Measurements from ENCODE around the gene CERS6. TPM values are rescaled to one million over a fixed set of nuclear protein-coding genes. Genes with fewer than 3 reads are reported as not detected.

CERS6 gene
- total and polyA plus RNA-seq, 2 experiments from 2014 or later: 8.3 to 16.0 TPM

DNA sequence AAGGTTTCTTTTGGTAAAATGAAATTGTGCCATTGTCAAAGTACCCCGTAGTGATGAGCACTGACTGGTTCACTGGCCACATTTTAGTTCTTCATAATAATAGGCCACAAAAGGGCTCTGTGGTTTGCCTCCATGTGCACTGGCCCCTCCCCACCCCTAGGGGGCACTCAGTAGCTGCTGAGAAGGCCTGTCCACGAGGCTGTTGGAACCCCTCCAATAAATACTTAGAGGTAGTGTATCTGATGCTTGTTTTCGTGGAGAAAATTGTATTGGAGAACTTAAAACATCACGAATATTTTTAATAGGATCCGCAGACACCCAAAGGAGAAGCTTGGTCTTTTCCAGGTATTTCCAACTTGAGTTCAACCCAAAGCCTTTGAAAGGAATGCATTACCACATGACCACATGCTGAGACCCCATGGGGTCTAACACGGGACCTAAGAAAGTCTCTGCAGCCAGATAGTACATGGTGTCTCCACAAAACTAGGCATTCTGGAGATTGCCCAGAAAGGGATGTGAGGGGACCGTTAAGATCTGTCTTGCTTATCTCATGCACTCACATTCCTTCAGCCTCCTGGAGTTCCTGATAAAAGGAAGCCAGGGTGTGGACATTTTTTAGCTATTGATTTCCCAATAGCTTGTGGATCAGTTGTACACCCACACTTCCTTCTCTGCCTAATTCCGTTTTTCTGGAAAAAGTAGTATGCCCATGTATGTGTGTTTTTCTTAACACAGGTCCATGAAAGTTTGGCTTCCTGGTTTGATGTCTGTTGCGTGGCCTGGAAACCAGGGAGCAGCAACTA, 317.8 kb downstream of the CERS6 start:
- 58 to 59% methylated on average over 9 of the region's 9 CpGs for WGBS, 2 experiments (ENCODE audit: low coverage in 1 of 2, low lambda C conversion rate in 2 of 2, missing lambda C conversion rate in 2 of 2)
- Histone ChIP-seq H3K36me3 (ENCODE audit: low read depth) (no peaks in the 10 kb centered on the region), H3K9ac (no peak overlapping the region), H3K9me2 (ENCODE audit: insufficient read depth) (no peaks in the 10 kb centered on the region), H3K9me3 (ENCODE audit: low read depth) (no peaks in the 10 kb centered on the region), H3K27ac (no peak overlapping the region), H2AFZ (no peak overlapping the region), H3K79me2 (ENCODE audit: insufficient read depth) (no peaks in the 10 kb centered on the region), H4K20me1 (ENCODE audit: insufficient read depth) (no peaks in the 10 kb centered on the region), H3K4me3 (no peak overlapping the region), H3K4me1 (ENCODE audit: insufficient read depth) (no peaks in the 10 kb centered on the region), H3K4me2 (ENCODE audit: unreplicated experiment) (no peak overlapping the region), H3F3A (ENCODE audit: insufficient read depth) (no peaks in the 10 kb centered on the region), H3K27me3 (replicated peaks; ENCODE audit: insufficient read depth) (no peaks in the 10 kb centered on the region)
- no peak for TF ChIP-seq EZH2phosphoT487 (IDR thresholded peaks at IDR 0.05; ENCODE audit: insufficient read depth, low read depth)
- TF ChIP-seq EZH2 (IDR thresholded peaks at IDR 0.05; ENCODE audit: insufficient read depth, poor library complexity, severe bottlenecking): no peak
- in situ Hi-C loops (cut with MboI): loop anchor here (10.0 kb wide), 1 partner anchor 141 kb away; no protein-coding TSS in a partner anchor
- peak; percentile 82 for DNase-seq

DNA sequence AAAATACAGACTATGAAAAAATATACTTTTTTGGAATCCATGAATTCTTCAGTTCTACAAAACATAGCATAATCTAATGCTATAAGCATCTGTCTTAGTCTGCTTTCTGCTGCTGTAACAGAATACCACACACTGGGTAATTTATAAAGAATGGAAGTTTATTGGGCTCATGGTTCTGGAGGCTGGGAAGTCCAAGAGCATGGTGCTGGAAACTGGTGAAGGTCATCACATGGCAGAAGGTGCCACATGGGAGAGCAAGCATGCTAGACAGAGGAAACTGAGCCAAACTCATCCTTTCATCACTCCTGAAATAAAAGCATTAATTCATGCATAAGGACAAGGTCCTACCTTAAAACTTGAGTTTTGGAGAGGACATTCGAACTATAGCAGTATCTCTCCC, 319.8 kb downstream of the CERS6 start:
- Histone ChIP-seq H3K36me3 (ENCODE audit: low read depth) (no peaks in the 10 kb centered on the region), H4K20me1 (ENCODE audit: insufficient read depth) (no peaks in the 10 kb centered on the region), H3K4me2 (ENCODE audit: unreplicated experiment) (no peak overlapping the region), H3K4me1 (ENCODE audit: insufficient read depth) (no peaks in the 10 kb centered on the region), H3K79me2 (ENCODE audit: insufficient read depth) (no peaks in the 10 kb centered on the region), H2AFZ (no peak overlapping the region), H3K9ac (no peak overlapping the region), H3K27ac (no peak overlapping the region), H3F3A (ENCODE audit: insufficient read depth) (no peaks in the 10 kb centered on the region), H3K9me2 (ENCODE audit: insufficient read depth) (no peaks in the 10 kb centered on the region), H3K27me3 (replicated peaks; ENCODE audit: insufficient read depth) (no peaks in the 10 kb centered on the region), H3K4me3 (no peak overlapping the region), H3K9me3 (ENCODE audit: low read depth) (no peaks in the 10 kb centered on the region)
- TF ChIP-seq EZH2 (IDR thresholded peaks at IDR 0.05; ENCODE audit: insufficient read depth, poor library complexity, severe bottlenecking) (no peak), EZH2phosphoT487 (IDR thresholded peaks at IDR 0.05; ENCODE audit: insufficient read depth, low read depth) (no peak)
- WGBS, 2 experiments (ENCODE audit: low coverage in 1 of 2, low lambda C conversion rate in 2 of 2, missing lambda C conversion rate in 2 of 2): 0 to 5% methylated on average over 1 of the region's 1 CpG
- DNase-seq: no peak
- in situ Hi-C loops (cut with MboI): loop anchor here (10.0 kb wide), 1 partner anchor 139 kb away; no protein-coding TSS in a partner anchor

GRCh38 chr2:168780669-168781071, 324.6 kb downstream of the CERS6 start:
- H3K9ac ChIP-seq: no peak overlapping the region
- H3K36me3 ChIP-seq (ENCODE audit: low read depth): no peaks in the 10 kb centered on the region
- in situ Hi-C loops (cut with MboI): no loop called here
- 79 to 80% methylated on average over 1 of the region's 1 CpG for WGBS, 2 experiments (ENCODE audit: low coverage in 1 of 2, low lambda C conversion rate in 2 of 2, missing lambda C conversion rate in 2 of 2)
- no peak overlapping the region for H2AFZ ChIP-seq
- no peak for TF ChIP-seq EZH2 (IDR thresholded peaks at IDR 0.05; ENCODE audit: insufficient read depth, poor library complexity, severe bottlenecking)
- H3K27ac ChIP-seq: no peak overlapping the region
- no peak overlapping the region for H3K4me3 ChIP-seq
- no peaks in the 10 kb centered on the region for H3K4me1 ChIP-seq (ENCODE audit: insufficient read depth)
- no peaks in the 10 kb centered on the region for H3K9me2 ChIP-seq (ENCODE audit: insufficient read depth)
- no peaks in the 10 kb centered on the region for H3F3A ChIP-seq (ENCODE audit: insufficient read depth)
- no peaks in the 10 kb centered on the region for H3K79me2 ChIP-seq (ENCODE audit: insufficient read depth)
- no peaks in the 10 kb centered on the region for H3K27me3 ChIP-seq (replicated peaks; ENCODE audit: insufficient read depth)
- DNase-seq: peak; percentile 10
- H3K4me2 ChIP-seq (ENCODE audit: unreplicated experiment): no peak overlapping the region
- H3K9me3 ChIP-seq (ENCODE audit: low read depth): no peaks in the 10 kb centered on the region
- no peaks in the 10 kb centered on the region for H4K20me1 ChIP-seq (ENCODE audit: insufficient read depth)

DNA sequence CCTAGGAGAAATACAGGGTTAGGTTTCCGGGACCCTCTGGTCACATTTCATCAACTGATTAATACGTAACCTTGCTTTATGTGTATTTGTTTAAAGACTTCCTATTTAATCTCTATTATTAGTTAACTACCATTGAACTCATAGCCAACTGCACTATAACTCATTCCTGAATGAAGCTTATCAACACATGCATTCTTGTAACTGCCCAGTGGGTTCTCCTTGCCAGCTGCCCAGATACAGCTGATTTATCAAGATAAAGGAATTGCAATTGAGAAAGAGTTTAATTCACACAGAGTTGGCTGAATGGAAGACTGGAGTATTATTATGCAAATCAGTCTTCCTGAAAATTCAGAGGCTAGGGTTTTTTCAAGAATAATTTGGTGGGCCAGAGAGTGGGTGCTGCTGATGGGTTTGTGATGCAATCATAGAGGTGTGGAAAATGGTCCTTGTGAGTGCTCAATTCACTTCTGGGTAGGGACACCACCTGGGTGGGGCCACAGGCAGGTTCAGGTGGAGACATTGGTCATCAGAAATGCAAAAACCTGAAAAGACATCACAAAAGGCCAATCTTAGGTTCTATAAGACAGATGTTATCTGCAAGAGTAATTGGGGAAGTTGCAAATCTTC, 325.2 kb downstream of the CERS6 start:
- Histone ChIP-seq H3K4me2 (ENCODE audit: unreplicated experiment) (no peak overlapping the region), H3K79me2 (ENCODE audit: insufficient read depth) (no peaks in the 10 kb centered on the region), H3K27ac (no peak overlapping the region), H3K9ac (no peak overlapping the region), H3F3A (ENCODE audit: insufficient read depth) (no peaks in the 10 kb centered on the region), H3K9me2 (ENCODE audit: insufficient read depth) (no peaks in the 10 kb centered on the region), H3K4me3 (no peak overlapping the region), H4K20me1 (ENCODE audit: insufficient read depth) (no peaks in the 10 kb centered on the region), H3K9me3 (ENCODE audit: low read depth) (no peaks in the 10 kb centered on the region), H3K27me3 (replicated peaks; ENCODE audit: insufficient read depth) (no peaks in the 10 kb centered on the region), H2AFZ (no peak overlapping the region), H3K4me1 (ENCODE audit: insufficient read depth) (no peaks in the 10 kb centered on the region), H3K36me3 (ENCODE audit: low read depth) (no peaks in the 10 kb centered on the region)
- in situ Hi-C loops (cut with MboI): no loop called here
- DNase-seq: no peak
- 84 to 89% methylated on average over 2 of the region's 2 CpGs for WGBS, 2 experiments (ENCODE audit: low coverage in 1 of 2, low lambda C conversion rate in 2 of 2, missing lambda C conversion rate in 2 of 2)
- TF ChIP-seq EZH2 (IDR thresholded peaks at IDR 0.05; ENCODE audit: insufficient read depth, poor library complexity, severe bottlenecking) (no peak), EZH2phosphoT487 (IDR thresholded peaks at IDR 0.05; ENCODE audit: insufficient read depth, low read depth) (no peak)
